Measurements from ENCODE around the gene RND1.

RND1 gene

GRCh38 chr12:48813465-48814261 lies 52.0 kb downstream of the RND1 start:
- no peak for DNase-seq (ENCODE audit: low read depth, low spot score)
- peak overlapping the region; percentile 80 for H3K27ac ChIP-seq

GRCh38 chr12:48812389-48812788 lies 53.3 kb downstream of the RND1 start:
- no peak for DNase-seq (ENCODE audit: low read depth, low spot score)
- no peak overlapping the region for H3K27ac ChIP-seq

- H3K27ac ChIP-seq, result no peak overlapping the region
Measured at GRCh38 chr12:48811437-48812090, 54.1 kb downstream of the RND1 start.

GRCh38 chr12:48810903-48811431 lies 54.7 kb downstream of the RND1 start:
- no peak overlapping the region for H3K27ac ChIP-seq
- DNase-seq (ENCODE audit: low read depth, low spot score), result no peak

More at GRCh38 chr12:48811437-48812090, 54.1 kb downstream of the RND1 start:
- no peak for DNase-seq (ENCODE audit: low read depth, low spot score)

GRCh38 chr12:48807981-48808380 lies 57.7 kb downstream of the RND1 start:
- no peak for DNase-seq (ENCODE audit: low read depth, low spot score)
- no peak overlapping the region for H3K27ac ChIP-seq

Measured in epithelial cell of prostate (primary cell).